22Rv1 (cell line): ENCODE data around the gene OLFM1.

ENCODE experiments used
- CTCF ChIP-seq: fragments of 450-650 bp; IDR thresholded peaks from 2 replicates; pipeline ENCODE4 v1.5.1; 2017; ENCODE audit warnings: mild to moderate bottlenecking
- ZFX ChIP-seq: fragments of 450-650 bp; IDR thresholded peaks from 2 replicates; pipeline ENCODE4 v1.6.1; 2017; ENCODE audit warnings: antibody characterized with exemption, borderline replicate concordance

- TF ChIP-seq CTCF (no peak), ZFX (no peak)
These were observed 37.1 kb upstream of the OLFM1 start for GRCh38 chr9:135050072-135050990.
